Measurements from ENCODE around the gene SDC3.
"Not testable (repeated sequence)": the region's sequence is repeated elsewhere in the genome, so short reads cannot be mapped to it uniquely, and the experiment has no call there.

SDC3 gene

GRCh38 chr1:30870035-30870434 is 38.5 kb downstream of the SDC3 start:
- no peak for DNase-seq (ENCODE audit: low read depth)
- no peak overlapping the region for H3K4me3 ChIP-seq (ENCODE audit: low read depth, low read length)
- no peak for TF ChIP-seq CTCF (IDR thresholded peaks at IDR 0.05; ENCODE audit: control insufficient read depth, extremely low read depth, insufficient read depth)

GRCh38 chr1:30868833-30869435 is 39.6 kb downstream of the SDC3 start:
- DNase-seq (ENCODE audit: low read depth) = no peak
- H3K4me3 ChIP-seq (ENCODE audit: low read depth, low read length) = no peak overlapping the region
- TF ChIP-seq CTCF (IDR thresholded peaks at IDR 0.05; ENCODE audit: control insufficient read depth, extremely low read depth, insufficient read depth) = no peak

GRCh38 chr1:30868057-30868456 is 40.5 kb downstream of the SDC3 start:
- DNase-seq (ENCODE audit: low read depth) = not testable (repeated sequence)

GRCh38 chr1:30867537-30867936 is 41.0 kb downstream of the SDC3 start:
- H3K4me3 ChIP-seq (ENCODE audit: low read depth, low read length) = no peak overlapping the region
- no peak for TF ChIP-seq CTCF (IDR thresholded peaks at IDR 0.05; ENCODE audit: control insufficient read depth, extremely low read depth, insufficient read depth)
- DNase-seq (ENCODE audit: low read depth) = no peak

More at GRCh38 chr1:30868057-30868456, 40.5 kb downstream of the SDC3 start:
- not testable (repeated sequence) for H3K4me3 ChIP-seq (ENCODE audit: low read depth, low read length)

GRCh38 chr1:30866594-30866993 is 42.0 kb downstream of the SDC3 start:
- no peak for TF ChIP-seq CTCF (IDR thresholded peaks at IDR 0.05; ENCODE audit: control insufficient read depth, extremely low read depth, insufficient read depth)
- no peak overlapping the region for H3K4me3 ChIP-seq (ENCODE audit: low read depth, low read length)
- DNase-seq (ENCODE audit: low read depth) = no peak

- no peak for DNase-seq (ENCODE audit: low read depth)
Observed at GRCh38 chr1:30864681-30865080, 43.9 kb downstream of the SDC3 start.

More at GRCh38 chr1:30864681-30865080, 43.9 kb downstream of the SDC3 start:
- no peak for TF ChIP-seq CTCF (IDR thresholded peaks at IDR 0.05; ENCODE audit: control insufficient read depth, extremely low read depth, insufficient read depth)
- no peak overlapping the region for H3K4me3 ChIP-seq (ENCODE audit: low read depth, low read length)
